Measurements from ENCODE around the gene NUBPL. TPM values are rescaled to one million over a fixed set of nuclear protein-coding genes. Genes with fewer than 3 reads are reported as not detected.
A peak's percentile ranks its signal among the peaks of the same experiment; 100 is the strongest.

Gene NUBPL
- total and polyA plus RNA-seq, 5 donors from 2014 or later: 4.2 to 9.9 (median 7.8) TPM

GRCh38 chr14:31677052-31677451 lies 115.8 kb downstream of the NUBPL start:
- no peak overlapping the region for H3K4me3 Mint-ChIP-seq
- ATAC-seq (ENCODE audit: low read depth in 2 of 2) (no peak), DNase-seq (no peak)
- no peak overlapping the region for H3K4me3 ChIP-seq (ENCODE audit: low read depth, low read length)
- H3K27ac Mint-ChIP-seq: no peak overlapping the region
- no peaks in the 10 kb centered on the region for H3K4me1 ChIP-seq (ENCODE audit: control insufficient read depth, insufficient read depth, low read length, poor library complexity, severe bottlenecking)
- no peaks in the 10 kb centered on the region for H3K27me3 Mint-ChIP-seq
- peaks cover 0 to 5% (median 1%) of the 10 kb centered on the region in 4 donors for H3K4me1 Mint-ChIP-seq
- H3K36me3 ChIP-seq (ENCODE audit: control insufficient read depth, insufficient read depth, low read length): no peaks in the 10 kb centered on the region
- H3K9me3 Mint-ChIP-seq: peaks cover 0 to 4% (median 2%) of the 10 kb centered on the region in 7 donors
- no peak overlapping the region for H3K27ac ChIP-seq (ENCODE audit: insufficient read depth, low read length, poor library complexity, severe bottlenecking)
- H3K27me3 ChIP-seq (ENCODE audit: control insufficient read depth, insufficient read depth, low read length): no peaks in the 10 kb centered on the region
- H3K9me3 ChIP-seq (ENCODE audit: control insufficient read depth in 2 of 2, low read length in 2 of 2): no peaks in the 10 kb centered on the region
- H3K36me3 Mint-ChIP-seq: peaks cover 39% of the 10 kb centered on the region

DNA sequence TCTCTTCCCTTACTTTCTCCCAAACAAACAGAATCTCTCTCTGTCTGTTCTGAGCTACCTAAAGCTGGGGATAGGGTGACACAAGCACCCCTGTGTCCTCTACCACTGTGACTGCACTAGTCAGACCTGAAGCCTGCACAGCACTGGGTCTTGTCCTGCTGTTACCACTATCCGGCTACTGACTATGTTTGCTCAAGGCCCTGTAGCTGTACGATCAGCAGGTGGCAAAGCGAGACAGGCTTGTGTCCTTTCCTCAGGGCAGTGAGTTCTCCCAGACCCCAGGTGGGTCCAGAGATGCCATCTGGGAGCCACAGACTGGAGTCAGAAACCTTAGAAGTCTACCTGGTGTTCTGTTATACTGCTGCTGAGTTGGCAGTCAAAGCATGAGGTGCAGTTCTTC lies 116.4 kb downstream of the NUBPL start:
- H3K27ac ChIP-seq (ENCODE audit: insufficient read depth, low read length, poor library complexity, severe bottlenecking): no peak overlapping the region
- peaks cover 0 to under 1% of the 10 kb centered on the region in 2 experiments for H3K9me3 ChIP-seq (ENCODE audit: control insufficient read depth in 2 of 2, low read length in 2 of 2)
- H3K4me3 Mint-ChIP-seq: no peak overlapping the region
- H3K4me3 ChIP-seq (ENCODE audit: low read depth, low read length): no peak overlapping the region
- no peaks in the 10 kb centered on the region for H3K27me3 ChIP-seq (ENCODE audit: control insufficient read depth, insufficient read depth, low read length)
- no peak for ATAC-seq (ENCODE audit: low read depth in 2 of 2)
- H3K27me3 Mint-ChIP-seq: no peaks in the 10 kb centered on the region
- DNase-seq: no peak
- no peaks in the 10 kb centered on the region for H3K36me3 ChIP-seq (ENCODE audit: control insufficient read depth, insufficient read depth, low read length)
- H3K36me3 Mint-ChIP-seq: peaks cover 39% of the 10 kb centered on the region
- H3K4me1 Mint-ChIP-seq: peaks cover 0 to 5% (median 1%) of the 10 kb centered on the region in 4 donors
- H3K27ac Mint-ChIP-seq: no peak overlapping the region
- no peaks in the 10 kb centered on the region for H3K4me1 ChIP-seq (ENCODE audit: control insufficient read depth, insufficient read depth, low read length, poor library complexity, severe bottlenecking)
- peaks cover 0 to 3% (median 3%) of the 10 kb centered on the region in 7 donors for H3K9me3 Mint-ChIP-seq

GRCh38 chr14:31678421-31679249 lies 117.4 kb downstream of the NUBPL start:
- H3K4me3 ChIP-seq (ENCODE audit: low read depth, low read length): no peak overlapping the region
- H3K36me3 Mint-ChIP-seq: peaks cover 38% of the 10 kb centered on the region
- no peak for DNase-seq

DNA sequence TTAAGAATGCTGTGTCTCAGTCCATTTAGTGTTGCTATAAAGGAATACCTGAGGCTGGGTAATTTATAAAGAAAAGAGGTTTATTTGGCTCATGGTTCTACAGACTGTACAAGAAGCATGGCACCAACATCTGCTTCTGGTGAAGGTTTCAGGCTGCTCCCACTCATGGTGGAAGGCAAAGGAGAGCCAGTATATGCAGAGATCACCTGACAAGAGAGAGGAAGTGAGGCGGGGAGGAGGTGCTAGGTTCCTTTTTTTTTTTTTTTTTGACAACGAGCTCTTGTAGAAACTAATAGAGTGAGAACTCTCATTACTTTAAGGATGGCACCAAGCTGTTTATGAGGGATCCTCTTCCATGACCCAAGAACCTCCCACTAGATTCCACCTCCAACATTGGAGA lies 121.6 kb downstream of the NUBPL start:
- DNase-seq (no peak), ATAC-seq (ENCODE audit: low read depth in 2 of 2) (no peak)
- Histone ChIP-seq H3K36me3 (ENCODE audit: control insufficient read depth, insufficient read depth, low read length) (no peaks in the 10 kb centered on the region), H3K27ac (ENCODE audit: insufficient read depth, low read length, poor library complexity, severe bottlenecking) (no peak overlapping the region), H3K4me3 (ENCODE audit: low read depth, low read length) (no peak overlapping the region), H3K9me3 (ENCODE audit: control insufficient read depth in 2 of 2, low read length in 2 of 2) (peaks cover 0 to 4% of the 10 kb centered on the region in 2 experiments), H3K4me1 (ENCODE audit: control insufficient read depth, insufficient read depth, low read length, poor library complexity, severe bottlenecking) (no peaks in the 10 kb centered on the region), H3K27me3 (ENCODE audit: control insufficient read depth, insufficient read depth, low read length) (no peaks in the 10 kb centered on the region)
- no peak overlapping the region for H3K4me3 Mint-ChIP-seq
- H3K27me3 Mint-ChIP-seq: peaks cover 4% of the 10 kb centered on the region
- H3K36me3 Mint-ChIP-seq: peaks cover 37% of the 10 kb centered on the region
- H3K27ac Mint-ChIP-seq: peak overlapping the region in 1 of 3 donors; percentile 23
- peaks cover 0 to 10% (median 3%) of the 10 kb centered on the region in 7 donors for H3K9me3 Mint-ChIP-seq
- peaks cover 0 to 7% (median 2%) of the 10 kb centered on the region in 4 donors for H3K4me1 Mint-ChIP-seq

More at GRCh38 chr14:31678421-31679249, 117.4 kb downstream of the NUBPL start:
- H3K4me1 ChIP-seq (ENCODE audit: control insufficient read depth, insufficient read depth, low read length, poor library complexity, severe bottlenecking): no peaks in the 10 kb centered on the region
- H3K27me3 Mint-ChIP-seq: peaks cover 3% of the 10 kb centered on the region
- H3K27ac Mint-ChIP-seq: no peak overlapping the region
- ATAC-seq (ENCODE audit: low read depth in 2 of 2): no peak
- H3K27me3 ChIP-seq (ENCODE audit: control insufficient read depth, insufficient read depth, low read length): no peaks in the 10 kb centered on the region
- no peak overlapping the region for H3K27ac ChIP-seq (ENCODE audit: insufficient read depth, low read length, poor library complexity, severe bottlenecking)
- H3K9me3 Mint-ChIP-seq: peaks cover 0 to 7% (median 3%) of the 10 kb centered on the region in 7 donors
- H3K9me3 ChIP-seq (ENCODE audit: control insufficient read depth in 2 of 2, low read length in 2 of 2): peaks cover 0 to 4% of the 10 kb centered on the region in 2 experiments
- H3K4me1 Mint-ChIP-seq: peaks cover 0 to 5% (median 1%) of the 10 kb centered on the region in 4 donors
- no peaks in the 10 kb centered on the region for H3K36me3 ChIP-seq (ENCODE audit: control insufficient read depth, insufficient read depth, low read length)
- no peak overlapping the region for H3K4me3 Mint-ChIP-seq

DNA sequence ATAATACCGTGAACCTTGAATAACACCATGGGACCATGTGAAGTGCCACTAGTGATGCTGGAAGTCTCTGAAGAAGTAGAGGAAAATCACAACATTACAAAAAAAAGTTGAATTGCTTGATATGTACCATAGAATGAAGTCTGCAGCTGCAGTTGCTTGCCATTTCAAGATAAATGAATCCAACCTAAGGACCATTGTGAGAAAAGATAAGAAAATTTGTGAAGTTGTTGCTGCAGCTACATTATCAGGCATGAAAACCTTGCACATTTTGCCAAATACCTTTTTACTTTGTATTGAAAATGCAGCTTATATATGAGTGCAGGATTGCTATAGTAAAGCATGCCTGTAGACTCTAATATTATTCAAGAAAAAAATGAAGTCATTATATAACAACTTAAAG lies 126.5 kb downstream of the NUBPL start:
- H3K36me3 Mint-ChIP-seq: peaks cover 24% of the 10 kb centered on the region
- peaks cover 0 to 2% of the 10 kb centered on the region in 2 experiments for H3K9me3 ChIP-seq (ENCODE audit: control insufficient read depth in 2 of 2, low read length in 2 of 2)
- no peaks in the 10 kb centered on the region for H3K36me3 ChIP-seq (ENCODE audit: control insufficient read depth, insufficient read depth, low read length)
- no peak overlapping the region for H3K27ac ChIP-seq (ENCODE audit: insufficient read depth, low read length, poor library complexity, severe bottlenecking)
- peaks cover 0 to 7% (median 3%) of the 10 kb centered on the region in 7 donors for H3K9me3 Mint-ChIP-seq
- H3K4me3 ChIP-seq (ENCODE audit: low read depth, low read length): no peak overlapping the region
- no peaks in the 10 kb centered on the region for H3K27me3 ChIP-seq (ENCODE audit: control insufficient read depth, insufficient read depth, low read length)
- H3K27me3 Mint-ChIP-seq: peaks cover 4% of the 10 kb centered on the region
- DNase-seq (no peak), ATAC-seq (ENCODE audit: low read depth in 2 of 2) (no peak)
- no peak overlapping the region for H3K27ac Mint-ChIP-seq
- no peaks in the 10 kb centered on the region for H3K4me1 ChIP-seq (ENCODE audit: control insufficient read depth, insufficient read depth, low read length, poor library complexity, severe bottlenecking)
- peaks cover 0 to 10% (median 4%) of the 10 kb centered on the region in 4 donors for H3K4me1 Mint-ChIP-seq
- H3K4me3 Mint-ChIP-seq: no peak overlapping the region

GRCh38 chr14:31690056-31690455 lies 128.9 kb downstream of the NUBPL start:
- H3K27me3 Mint-ChIP-seq: no peaks in the 10 kb centered on the region
- H3K36me3 Mint-ChIP-seq: peaks cover 12% of the 10 kb centered on the region
- peaks cover 0 to 5% (median 0%) of the 10 kb centered on the region in 7 donors for H3K9me3 Mint-ChIP-seq
- H3K27ac ChIP-seq (ENCODE audit: insufficient read depth, low read length, poor library complexity, severe bottlenecking): no peak overlapping the region
- no peaks in the 10 kb centered on the region for H3K36me3 ChIP-seq (ENCODE audit: control insufficient read depth, insufficient read depth, low read length)
- H3K4me1 Mint-ChIP-seq: peaks cover 0 to 15% (median 3%) of the 10 kb centered on the region in 4 donors
- H3K27ac Mint-ChIP-seq: no peak overlapping the region
- H3K4me3 Mint-ChIP-seq: no peak overlapping the region
- DNase-seq (no peak), ATAC-seq (ENCODE audit: low read depth in 2 of 2) (no peak)
- no peaks in the 10 kb centered on the region for H3K9me3 ChIP-seq (ENCODE audit: control insufficient read depth in 2 of 2, low read length in 2 of 2)
- H3K4me3 ChIP-seq (ENCODE audit: low read depth, low read length): no peak overlapping the region
- H3K4me1 ChIP-seq (ENCODE audit: control insufficient read depth, insufficient read depth, low read length, poor library complexity, severe bottlenecking): no peaks in the 10 kb centered on the region
- no peaks in the 10 kb centered on the region for H3K27me3 ChIP-seq (ENCODE audit: control insufficient read depth, insufficient read depth, low read length)

DNA sequence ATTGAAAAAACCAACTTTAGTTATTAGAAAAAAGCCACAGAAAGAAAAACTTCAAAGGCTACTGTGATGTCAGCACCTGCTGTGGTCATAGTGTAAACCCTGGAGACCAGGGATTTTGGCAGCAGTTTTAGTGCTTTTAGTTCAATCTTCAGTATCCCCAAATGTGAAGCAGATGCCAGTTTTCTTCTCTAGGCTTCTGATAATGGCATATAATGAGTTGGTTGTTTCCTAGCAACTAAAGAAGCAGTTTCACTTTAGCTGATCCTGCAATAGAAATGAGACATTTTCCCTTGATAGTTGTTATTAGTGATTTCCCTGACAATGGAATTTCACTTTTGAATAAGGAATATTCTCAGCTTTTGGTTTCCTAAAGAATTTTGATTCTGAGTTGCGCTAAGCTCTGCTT lies 131.2 kb downstream of the NUBPL start:
- no peak overlapping the region for H3K27ac Mint-ChIP-seq
- Histone ChIP-seq H3K4me3 (ENCODE audit: low read depth, low read length) (no peak overlapping the region), H3K4me1 (ENCODE audit: control insufficient read depth, insufficient read depth, low read length, poor library complexity, severe bottlenecking) (no peaks in the 10 kb centered on the region), H3K27me3 (ENCODE audit: control insufficient read depth, insufficient read depth, low read length) (no peaks in the 10 kb centered on the region), H3K36me3 (ENCODE audit: control insufficient read depth, insufficient read depth, low read length) (no peaks in the 10 kb centered on the region), H3K9me3 (ENCODE audit: control insufficient read depth in 2 of 2, low read length in 2 of 2) (no peaks in the 10 kb centered on the region), H3K27ac (ENCODE audit: insufficient read depth, low read length, poor library complexity, severe bottlenecking) (no peak overlapping the region)
- DNase-seq (no peak), ATAC-seq (ENCODE audit: low read depth in 2 of 2) (no peak)
- peaks cover 0 to 5% (median 0%) of the 10 kb centered on the region in 7 donors for H3K9me3 Mint-ChIP-seq
- no peak overlapping the region for H3K4me3 Mint-ChIP-seq
- H3K4me1 Mint-ChIP-seq: peaks cover 0 to 9% (median 3%) of the 10 kb centered on the region in 4 donors
- H3K36me3 Mint-ChIP-seq: peaks cover 13% of the 10 kb centered on the region
- H3K27me3 Mint-ChIP-seq: no peaks in the 10 kb centered on the region
